HCT116 (cell line): ENCODE measurements around the gene SPDYE1. TPM values are rescaled to one million over a fixed set of nuclear protein-coding genes. Genes with fewer than 3 reads are reported as not detected.
"Not testable (repeated sequence)": the region's sequence is repeated elsewhere in the genome, so short reads cannot be mapped to it uniquely, and the experiment has no call there.

ENCODE experiments used
- ATAC-seq: fragments of 200-7000 bp; cut with Tn5 transposase; 2 replicates; pipeline ENCODE4 v1.9.1; 2020; ENCODE audit warnings: mild to moderate bottlenecking, moderate library complexity
- BruUV-seq: library from RNA; stranded (reverse); fragments of 400-500 nt; replicated peaks from 2 replicates; lab custom pipeline; 2021; lab: Mats Ljungman, UMichigan
- CTCF ChIA-PET: fragments of 300-600 bp; sonication (Branson Sonifier 250); formaldehyde crosslinking; loops from one replicate; lab custom pipeline; 2021; ENCODE audit warnings: antibody characterized with exemption; lab: Charles Lee
- POLR2A ChIA-PET: fragments of 300-600, 350-600 bp; sonication (Branson Sonifier 250); formaldehyde crosslinking; loops from one replicate; lab custom pipeline; 2021; ENCODE audit warnings: antibody characterized with exemption; lab: Charles Lee
- RAD21 ChIA-PET, 2 experiments: fragments of 300-600 bp; sonication (Branson Sonifier 250); formaldehyde crosslinking; loops; one replicate each; lab custom pipeline; 2023; ENCODE audit warnings: low total read pairs in 2 of 2; ENCODE audit not compliant: uncharacterized antibody in 2 of 2, unreplicated experiment in 2 of 2, low non-redundant PET in 1 of 2; lab: Charles Lee
- DNase-seq: peaks from one replicate; pipeline ENCODE4 v3.0.0-alpha.2; 2010; ENCODE audit warnings: low read depth, low spot score
- H2AFZ ChIP-seq: fragments of 200-600 bp; shearing (Covaris generic), sonication (generic); 2 replicates; pipeline ENCODE4 v1.6.1; 2017; ENCODE audit warnings: low read depth, mixed run types, mixed read lengths, antibody characterized with exemption, low read length; ENCODE audit not compliant: poor library complexity, severe bottlenecking
- H3K27ac ChIP-seq: 2 replicates; pipeline ENCODE4 v1.5.1; 2012; ENCODE audit warnings: low read depth, low read length
- H3K27me3 ChIP-seq: fragments of 200-600 bp; sonication (generic); 2 replicates; pipeline ENCODE4 v1.6.1; 2016; ENCODE audit warnings: mixed run types, low read length, mixed read lengths; ENCODE audit not compliant: insufficient read depth
- H3K36me3 ChIP-seq, 2 experiments: fragments of 200-500 bp in 1 of 2; fragments of 200-600 bp in 1 of 2; sonication (Bioruptor generic) in 1 of 2; sonication (generic) in 1 of 2; 2 replicates each; pipeline versions ENCODE4 v1.5.1 to v1.6.1; 2014 to 2016; ENCODE audit warnings: low read length in 2 of 2, inconsistent platforms in 1 of 2, mixed read lengths in 1 of 2, mixed run types in 1 of 2; ENCODE audit not compliant: insufficient read depth in 2 of 2, control insufficient read depth in 1 of 2
- H3K4me1 ChIP-seq, 2 experiments: fragments of 200-600 bp in 1 of 2; sonication (generic) in 1 of 2; 2 replicates each; pipeline versions ENCODE4 v1.5.1 to v1.6.1; 2012 to 2017; ENCODE audit warnings: low read length in 2 of 2, inconsistent platforms in 1 of 2, mild to moderate bottlenecking in 1 of 2, mixed read lengths in 1 of 2, mixed run types in 1 of 2, moderate library complexity in 1 of 2; ENCODE audit not compliant: insufficient read depth in 2 of 2, control insufficient read depth in 1 of 2
- H3K4me2 ChIP-seq: fragments of 200-600 bp; sonication (generic); 2 replicates; pipeline ENCODE4 v1.6.1; 2017; ENCODE audit warnings: mixed run types, low read length, mixed read lengths
- H3K4me3 ChIP-seq, 2 experiments: fragments of 200-600 bp in 1 of 2; sonication (generic) in 1 of 2; replicated peaks in 1 of 2; 2 replicates each; pipeline ENCODE4 v1.5.1; 2011 to 2016; ENCODE audit warnings: low read length in 2 of 2, control low read depth in 1 of 2, low read depth in 1 of 2, mild to moderate bottlenecking in 1 of 2, mixed read lengths in 1 of 2, mixed run types in 1 of 2
- H3K79me2 ChIP-seq: fragments of 200-600 bp; sonication (generic); 2 replicates; pipeline ENCODE4 v1.6.1; 2017; ENCODE audit warnings: mild to moderate bottlenecking, mixed run types, low read length, moderate library complexity, mixed read lengths; ENCODE audit not compliant: insufficient read depth
- H3K9ac ChIP-seq: fragments of 200-600 bp; sonication (generic); 2 replicates; pipeline ENCODE4 v1.6.1; 2016; ENCODE audit warnings: low read length, mixed read lengths
- H3K9me2 ChIP-seq: fragments of 200-600 bp; sonication (generic), shearing (Covaris generic); 2 replicates; pipeline ENCODE4 v1.6.1; 2017; ENCODE audit warnings: mixed run types, mild to moderate bottlenecking, moderate library complexity; ENCODE audit not compliant: insufficient read depth
- H3K9me3 ChIP-seq, 2 experiments: fragments of 200-500 bp in 1 of 2; fragments of 200-600 bp in 1 of 2; sonication (Bioruptor generic) in 1 of 2; sonication (generic) in 1 of 2; 2 replicates each; pipeline ENCODE4 v1.6.1; 2014 to 2017; ENCODE audit warnings: low read length in 2 of 2, mixed read lengths in 2 of 2, inconsistent platforms in 1 of 2, low read depth in 1 of 2, mild to moderate bottlenecking in 1 of 2, mixed run types in 1 of 2, moderate library complexity in 1 of 2; ENCODE audit not compliant: control insufficient read depth in 1 of 2, insufficient read depth in 1 of 2
- H4K20me1 ChIP-seq: fragments of 200-600 bp; sonication (generic), shearing (Covaris generic); 2 replicates; pipeline ENCODE4 v1.6.1; 2017; ENCODE audit warnings: mixed run types, mild to moderate bottlenecking, moderate library complexity; ENCODE audit not compliant: insufficient read depth
- CBX3 ChIP-seq: IDR thresholded peaks from 2 replicates; pipeline ENCODE4 v1.6.1; 2012; ENCODE audit warnings: low read depth
- CTCF ChIP-seq, 3 experiments: fragments of 200-600 bp in 1 of 3; sonication (generic) in 1 of 3; IDR thresholded peaks in 2 of 3; conservative IDR thresholded peaks in 1 of 3; 2 replicates each; pipeline ENCODE4 v1.5.1; 2012 to 2017; ENCODE audit warnings: low read depth in 2 of 3, low read length in 2 of 3, antibody characterized with exemption in 1 of 3, borderline replicate concordance in 1 of 3, control low read depth in 1 of 3, mild to moderate bottlenecking in 1 of 3, mixed read lengths in 1 of 3, mixed run types in 1 of 3, moderate library complexity in 1 of 3; ENCODE audit not compliant: insufficient read depth in 1 of 3
- EGR1 ChIP-seq: IDR thresholded peaks from 2 replicates; pipeline ENCODE4 v1.6.1; 2012; ENCODE audit warnings: low read depth
- ELF1 ChIP-seq: IDR thresholded peaks from 2 replicates; pipeline ENCODE4 v1.6.1; 2012; ENCODE audit warnings: low read depth, borderline replicate concordance
- MAX ChIP-seq: IDR thresholded peaks from 2 replicates; pipeline ENCODE4 v1.6.1; 2012
- POLR2AphosphoS5 ChIP-seq: IDR thresholded peaks from 2 replicates; pipeline ENCODE4 v1.6.1; 2011; ENCODE audit warnings: mild to moderate bottlenecking, low read depth, low read length, moderate library complexity
- SP1 ChIP-seq: IDR thresholded peaks from 2 replicates; pipeline ENCODE4 v1.6.1; 2012; ENCODE audit warnings: low read depth
- YY1 ChIP-seq: IDR thresholded peaks from 2 replicates; pipeline ENCODE4 v1.6.1; 2011; ENCODE audit warnings: low read length, low read depth, moderate library complexity, mild to moderate bottlenecking; ENCODE audit not compliant: insufficient replicate concordance; ENCODE audit errors: extremely low read depth
- ZBTB33 ChIP-seq: IDR thresholded peaks from 2 replicates; pipeline ENCODE4 v1.6.1; 2011; ENCODE audit warnings: mild to moderate bottlenecking, low read length, moderate library complexity; ENCODE audit not compliant: insufficient replicate concordance; ENCODE audit errors: extremely low read depth
- ZFX ChIP-seq: fragments of 450-650 bp; IDR thresholded peaks from 2 replicates; pipeline ENCODE4 v1.6.1; 2017
- intact Hi-C: fragments of 100-400 bp; cut with micrococcal nuclease; formaldehyde crosslinking; loops from 2 replicates; pipeline ENCODE4 v1.10.0; 2022
- total RNA-seq: library from RNA; stranded (reverse); gene quantifications from one replicate; pipeline ENCODE4 v1.2.1, GENCODE V29; 2021; ENCODE audit not compliant: unreplicated experiment

Gene SPDYE1
- total RNA-seq, 1 experiment from 2014 or later = not detected

- H3K4me3 ChIP-seq = peak overlapping the region; percentile 67 to 71
- peak overlapping the region; percentile 70 for H3K9ac ChIP-seq
- H3K36me3 ChIP-seq, H3K27me3 ChIP-seq, H3K79me2 ChIP-seq, H3K4me1 ChIP-seq, H2AFZ ChIP-seq, BruUV-seq, H3K9me3 ChIP-seq, H4K20me1 ChIP-seq, H3K9me2 ChIP-seq: not testable (repeated sequence)
- ATAC-seq (peak; percentile 95), DNase-seq (peak; percentile 93)
- peak overlapping the region; percentile 68 for H3K4me2 ChIP-seq
- ChIA-PET POLR2A (interaction anchor here (1.0 kb wide), 1 partner anchor 177 kb away, joined by 3 read pairs; no protein-coding TSS in a partner anchor), RAD21 (interaction anchor here in 1 of 2 experiments (1.0 kb wide), 1 partner anchor 25 kb away, joined by 4 read pairs; the partner anchor contains the start of gene DBNL), CTCF (interaction anchor here (0.7 to 1.4 kb wide), 5 partner anchors 25 to 545 kb away, joined by 3 to 10 read pairs (median 4); partner anchors contain the start of gene DBNL)
- TF ChIP-seq YY1 (peak; percentile 73), ZBTB33 (peak; percentile 14), ELF1 (peak; percentile 68), CBX3 (peak; percentile 73), SP1 (0 out of 2 replicates have a peak, but pooled peaks have one; percentile 12), ZFX (peak; percentile 41; the same call in 1 of the 2 replicates), POLR2AphosphoS5 (peak; percentile 70), MAX (peak; percentile 51; the same call in 1 of the 2 replicates), EGR1 (peak; percentile 72), CTCF (IDR thresholded peaks at IDR 0.05 in 2 of 3, conservative IDR thresholded peaks at IDR 0.05 in 1 of 3; ENCODE audit: borderline replicate concordance in 1 of 3, insufficient read depth in 1 of 3, low read depth in 2 of 3, low read length in 2 of 3) (peak; percentile 54 to 68 (median 55))
- peak overlapping the region; percentile 50 for H3K27ac ChIP-seq
- intact Hi-C loops = loop anchor here (1.0 kb wide), 2 partner anchors 25 to 181 kb away; partner anchors contain the start of genes DBNL and YKT6
Observed at GRCh38 chr7:44018857-44019807, 21.4 kb downstream of the SPDYE1 start.

- H3K27ac ChIP-seq = peak overlapping the region; percentile 38; the same call in 1 of the 2 replicates
- BruUV-seq, DNase-seq, H2AFZ ChIP-seq, H3K79me2 ChIP-seq, ATAC-seq, H4K20me1 ChIP-seq, H3K9ac ChIP-seq, H3K4me1 ChIP-seq, H3K9me2 ChIP-seq, H3K4me2 ChIP-seq, H3K27me3 ChIP-seq, H3K4me3 ChIP-seq, H3K9me3 ChIP-seq, H3K36me3 ChIP-seq: not testable (repeated sequence)
- RAD21 ChIA-PET = interaction anchor here in 1 of 2 experiments (1.0 kb wide), 1 partner anchor 25 kb away, joined by 4 read pairs; the partner anchor contains the start of gene DBNL
- CTCF ChIA-PET = interaction anchor here (0.7 to 1.4 kb wide), 5 partner anchors 25 to 544 kb away, joined by 3 to 10 read pairs (median 4); partner anchors contain the start of gene DBNL
- intact Hi-C loops = loop anchor here (1.0 kb wide), 2 partner anchors 24 to 180 kb away; partner anchors contain the start of genes DBNL and YKT6
- POLR2A ChIA-PET = interaction anchor here (1.0 kb wide), 1 partner anchor 176 kb away, joined by 3 read pairs; no protein-coding TSS in a partner anchor
Observed at GRCh38 chr7:44019825-44020224, 22.1 kb downstream of the SPDYE1 start.
